ENCODE measurements around the gene ADCY10.

The ADCY10 gene

GRCh38 chr1:167772436-167772835, 141.5 kb downstream of the ADCY10 start:
- no peak for DNase-seq

GRCh38 chr1:167770127-167770526, 143.8 kb downstream of the ADCY10 start:
- no peak for DNase-seq

- no peak for DNase-seq
Observed at GRCh38 chr1:167767761-167768160, 146.2 kb downstream of the ADCY10 start.

- no peak for DNase-seq
Observed at GRCh38 chr1:167766538-167766937, 147.4 kb downstream of the ADCY10 start.

GRCh38 chr1:167765496-167765895, 148.4 kb downstream of the ADCY10 start:
- no peak for DNase-seq

GRCh38 chr1:167764458-167765330, 149.2 kb downstream of the ADCY10 start:
- no peak for DNase-seq

GRCh38 chr1:167763525-167764220, 150.3 kb downstream of the ADCY10 start:
- DNase-seq, result no peak

- DNase-seq, result no peak
Observed at GRCh38 chr1:167762061-167762746, 151.7 kb downstream of the ADCY10 start.

- DNase-seq, result no peak
Observed at GRCh38 chr1:167761400-167761799, 152.5 kb downstream of the ADCY10 start.

Measured in NCI-H526 treated with DMSO at 0.1 percent for 48 hours (cell line).